ENCODE data around the gene POU2AF1. TPM values are rescaled to one million over a fixed set of nuclear protein-coding genes. Genes with fewer than 3 reads are reported as not detected.

POU2AF1 gene
- total RNA-seq, 2 experiments from 2014 or later = 0.48 to 0.62 TPM

DNA sequence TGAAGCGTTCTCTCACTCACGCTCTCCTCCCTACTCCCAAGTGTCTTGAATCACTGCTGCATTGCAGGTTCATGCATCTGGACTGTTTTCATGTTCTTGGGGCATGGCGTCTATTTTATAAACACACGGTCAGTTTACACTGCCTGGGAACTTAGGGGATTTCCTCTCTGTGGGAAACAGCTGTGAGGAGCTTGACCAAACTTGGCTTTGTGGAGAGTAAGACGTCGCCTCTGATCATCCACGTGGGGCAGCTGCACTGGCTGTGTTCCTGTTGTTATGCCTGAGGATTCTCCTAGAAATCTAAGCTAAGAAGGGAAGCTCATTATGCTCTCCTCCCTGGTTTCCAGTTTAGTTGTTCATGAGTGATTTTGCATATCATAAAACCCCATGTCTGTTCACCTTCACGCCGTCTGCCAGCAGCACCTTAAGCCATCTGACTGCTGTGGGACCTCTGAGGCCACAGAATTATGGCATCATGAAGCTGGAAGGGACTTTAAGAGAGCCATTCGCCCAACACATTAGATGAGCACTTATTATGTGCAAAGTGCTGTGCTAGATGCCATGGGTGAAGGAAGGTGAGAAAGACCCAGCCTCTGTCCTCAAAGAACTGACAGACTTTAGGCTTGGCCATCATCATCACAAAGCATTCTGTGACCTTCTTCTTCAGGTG lies 38.8 kb upstream of the POU2AF1 start:
- no peaks in the 10 kb centered on the region for H3K36me3 Mint-ChIP-seq (ENCODE audit: low read depth)

GRCh38 chr11:111417011-111417765 lies 38.1 kb upstream of the POU2AF1 start:
- intact Hi-C loops (cut with micrococcal nuclease) = no loop called here
- H3K4me3 Mint-ChIP-seq = no peak overlapping the region
- no peaks in the 10 kb centered on the region for H3K27me3 Mint-ChIP-seq (ENCODE audit: low read depth)
- DNase-seq = peak; percentile 50
- H3K27ac Mint-ChIP-seq = peak overlapping the region; percentile 48
- H3K4me1 Mint-ChIP-seq (ENCODE audit: low read depth) = peaks cover 47% of the 10 kb centered on the region
- no peaks in the 10 kb centered on the region for H3K36me3 Mint-ChIP-seq (ENCODE audit: low read depth)
- CTCF ChIA-PET = interaction anchor here (0.7 to 6.4 kb wide), 8 partner anchors 11 to 156 kb away, joined by 3 to 60 read pairs (median 4); no protein-coding TSS in a partner anchor
- H3K9me3 Mint-ChIP-seq = no peaks in the 10 kb centered on the region

More for the DNA sequence above, 38.8 kb upstream of the POU2AF1 start:
- DNase-seq = no peak
- Mint-ChIP-seq H3K27ac (no peak overlapping the region), H3K9me3 (no peaks in the 10 kb centered on the region), H3K27me3 (ENCODE audit: low read depth) (no peaks in the 10 kb centered on the region), H3K4me3 (no peak overlapping the region), H3K4me1 (ENCODE audit: low read depth) (peaks cover 41% of the 10 kb centered on the region)
- intact Hi-C loops (cut with micrococcal nuclease) = no loop called here
- CTCF ChIA-PET = interaction anchor here (0.8 to 6.4 kb wide), 9 partner anchors 10 to 157 kb away, joined by 3 to 60 read pairs (median 3); no protein-coding TSS in a partner anchor

DNA sequence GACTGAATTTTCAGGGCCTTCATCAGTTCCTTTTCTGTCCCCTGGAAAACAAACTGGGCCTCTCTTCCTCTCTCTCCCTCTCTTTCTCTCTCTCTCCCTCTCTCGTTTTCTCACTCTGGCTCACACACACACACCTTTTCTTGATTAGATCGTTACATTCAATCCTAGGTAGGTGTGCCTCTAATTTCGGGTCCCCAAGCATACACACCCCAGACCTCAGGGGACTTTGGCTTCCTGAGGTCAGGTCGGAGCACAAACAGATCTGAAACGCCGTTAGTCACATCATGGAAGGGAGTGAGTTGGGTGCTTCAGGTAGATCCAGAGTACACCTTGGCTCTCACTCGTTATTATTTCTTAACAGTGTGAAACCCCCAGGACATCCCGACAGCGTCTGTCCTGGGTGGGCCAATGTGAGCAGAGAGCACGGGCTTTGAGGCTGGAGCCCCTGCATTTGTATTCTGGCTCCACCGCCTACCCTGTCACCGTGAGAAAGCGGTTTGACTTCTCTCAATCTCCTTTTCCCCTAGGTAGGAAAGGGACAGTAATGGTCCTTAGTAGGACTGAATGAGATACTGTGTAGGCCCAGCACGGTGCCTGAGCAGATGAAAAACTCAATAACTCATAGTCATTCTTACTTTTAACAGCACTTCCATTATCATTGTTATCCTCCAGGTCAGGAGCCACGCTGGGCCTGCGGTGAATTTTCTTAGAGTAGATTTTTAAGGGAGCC lies 37.3 kb upstream of the POU2AF1 start:
- no peaks in the 10 kb centered on the region for H3K36me3 Mint-ChIP-seq (ENCODE audit: low read depth)
- H3K27ac Mint-ChIP-seq = peak overlapping the region; percentile 34
- peaks cover 49% of the 10 kb centered on the region for H3K4me1 Mint-ChIP-seq (ENCODE audit: low read depth)
- no peaks in the 10 kb centered on the region for H3K27me3 Mint-ChIP-seq (ENCODE audit: low read depth)
- intact Hi-C loops (cut with micrococcal nuclease) = no loop called here
- no peak for DNase-seq
- H3K9me3 Mint-ChIP-seq = no peaks in the 10 kb centered on the region
- CTCF ChIA-PET = interaction anchor here (0.7 to 6.4 kb wide), 6 partner anchors 12 to 134 kb away, joined by 3 to 60 read pairs (median 3); no protein-coding TSS in a partner anchor
- no peak overlapping the region for H3K4me3 Mint-ChIP-seq

DNA sequence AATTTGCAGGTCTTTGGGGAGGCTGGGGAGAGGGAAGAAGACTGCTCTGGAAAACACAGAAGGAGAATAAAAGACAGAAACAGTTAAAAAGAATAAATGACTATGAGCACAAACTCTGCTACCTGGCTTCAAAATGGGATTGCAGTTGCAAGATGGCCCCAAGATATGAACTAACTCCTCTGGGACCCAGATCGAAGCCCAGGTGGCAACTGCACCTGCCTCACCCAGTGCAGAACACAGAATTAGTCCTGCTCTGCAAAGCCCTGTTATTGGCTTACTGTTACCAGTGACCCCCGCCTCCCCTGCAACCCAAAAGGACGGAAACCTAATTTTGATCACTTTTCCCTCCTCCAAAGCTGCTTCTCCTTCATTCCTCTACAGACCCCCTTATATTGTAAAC lies 35.9 kb upstream of the POU2AF1 start:
- intact Hi-C loops (cut with micrococcal nuclease) = loop anchor here (1.0 kb wide), 1 partner anchor 37 kb away; no protein-coding TSS in a partner anchor
- Mint-ChIP-seq H3K4me1 (ENCODE audit: low read depth) (peaks cover 49% of the 10 kb centered on the region), H3K9me3 (no peaks in the 10 kb centered on the region), H3K4me3 (no peak overlapping the region), H3K27me3 (ENCODE audit: low read depth) (no peaks in the 10 kb centered on the region), H3K36me3 (ENCODE audit: low read depth) (no peaks in the 10 kb centered on the region), H3K27ac (no peak overlapping the region)
- CTCF ChIA-PET = interaction anchor here (6.4 kb wide), 1 partner anchor 13 kb away, joined by 60 read pairs; no protein-coding TSS in a partner anchor
- no peak for DNase-seq

DNA sequence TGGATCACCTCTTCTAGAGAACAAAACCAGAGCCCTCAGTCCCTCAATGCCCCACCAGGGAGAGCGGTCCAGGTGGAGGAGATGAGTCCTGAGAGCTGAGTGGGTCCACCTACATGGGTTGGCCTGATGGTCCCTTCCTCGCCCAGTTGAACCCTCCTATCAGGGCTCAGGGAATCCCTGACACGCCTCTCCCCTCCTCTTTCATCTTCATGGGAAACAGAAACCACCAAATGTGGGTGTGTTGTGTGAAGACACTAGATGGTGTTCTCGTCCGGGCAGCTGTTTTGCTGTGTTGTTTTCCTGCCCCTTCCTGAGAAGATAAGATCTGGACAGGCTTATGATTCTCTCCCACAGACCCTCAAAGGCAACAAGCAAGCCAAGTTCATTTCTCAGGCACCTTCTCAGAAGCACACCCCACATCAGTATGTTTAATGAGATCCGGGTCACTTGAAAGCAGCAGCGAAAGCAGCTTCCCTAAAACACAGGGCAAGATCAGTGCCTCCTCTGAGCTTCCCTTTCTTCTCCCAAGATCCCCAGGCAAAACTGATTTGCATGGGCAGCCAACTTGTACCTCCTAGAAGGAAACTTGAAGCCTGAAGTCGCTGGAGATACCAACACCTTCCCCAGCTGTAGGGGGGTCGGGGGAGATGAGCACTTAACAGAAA lies 35.3 kb upstream of the POU2AF1 start:
- intact Hi-C loops (cut with micrococcal nuclease) = loop anchor here (1.0 kb wide), 1 partner anchor 36 kb away; no protein-coding TSS in a partner anchor
- DNase-seq = peak; percentile 16
- Mint-ChIP-seq H3K36me3 (ENCODE audit: low read depth) (no peaks in the 10 kb centered on the region), H3K27ac (peak overlapping the region; percentile 3), H3K4me3 (peak overlapping the region; percentile 10), H3K27me3 (ENCODE audit: low read depth) (no peaks in the 10 kb centered on the region), H3K9me3 (no peaks in the 10 kb centered on the region), H3K4me1 (ENCODE audit: low read depth) (peaks cover 49% of the 10 kb centered on the region)
- CTCF ChIA-PET = interaction anchor here (1.1 to 6.4 kb wide), 2 partner anchors 14 to 131 kb away, joined by 3 to 60 read pairs; no protein-coding TSS in a partner anchor

GRCh38 chr11:111413849-111414248 lies 34.8 kb upstream of the POU2AF1 start:
- Mint-ChIP-seq H3K4me1 (ENCODE audit: low read depth) (peaks cover 49% of the 10 kb centered on the region), H3K9me3 (no peaks in the 10 kb centered on the region), H3K27me3 (ENCODE audit: low read depth) (no peaks in the 10 kb centered on the region), H3K36me3 (ENCODE audit: low read depth) (no peaks in the 10 kb centered on the region), H3K27ac (no peak overlapping the region), H3K4me3 (no peak overlapping the region)
- CTCF ChIA-PET = interaction anchor here (0.7 to 1.1 kb wide), 2 partner anchors 47 to 131 kb away, joined by 3 read pairs; no protein-coding TSS in a partner anchor
- intact Hi-C loops (cut with micrococcal nuclease) = loop anchor here (1.0 kb wide), 1 partner anchor 36 kb away; no protein-coding TSS in a partner anchor
- peak; percentile 49 for DNase-seq

DNA sequence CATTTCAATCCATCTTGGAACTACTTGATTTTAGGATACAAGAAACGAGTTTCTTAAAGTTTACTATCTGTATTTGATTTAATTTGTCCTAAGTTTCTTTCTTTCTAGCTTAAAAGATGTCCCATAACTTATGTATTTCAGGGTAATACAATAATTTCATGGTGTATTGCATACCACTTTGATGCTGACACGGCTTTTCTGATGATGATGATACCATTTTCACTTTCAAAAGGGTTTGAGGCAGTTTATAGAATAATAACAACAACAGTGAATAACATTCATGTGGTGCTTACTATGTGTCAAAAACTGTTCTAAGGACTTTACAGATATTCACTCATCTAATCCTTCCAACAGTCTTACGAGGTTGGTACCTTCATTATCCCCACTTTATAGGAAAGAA lies 33.2 kb upstream of the POU2AF1 start:
- Mint-ChIP-seq H3K4me3 (no peak overlapping the region), H3K36me3 (ENCODE audit: low read depth) (no peaks in the 10 kb centered on the region), H3K4me1 (ENCODE audit: low read depth) (peaks cover 38% of the 10 kb centered on the region), H3K9me3 (no peaks in the 10 kb centered on the region), H3K27ac (no peak overlapping the region), H3K27me3 (ENCODE audit: low read depth) (no peaks in the 10 kb centered on the region)
- intact Hi-C loops (cut with micrococcal nuclease) = no loop called here
- DNase-seq = no peak
- CTCF ChIA-PET = interaction anchor here (0.9 to 1.9 kb wide), 3 partner anchors 7 to 34 kb away, joined by 3 to 4 read pairs (median 4); no protein-coding TSS in a partner anchor

DNA sequence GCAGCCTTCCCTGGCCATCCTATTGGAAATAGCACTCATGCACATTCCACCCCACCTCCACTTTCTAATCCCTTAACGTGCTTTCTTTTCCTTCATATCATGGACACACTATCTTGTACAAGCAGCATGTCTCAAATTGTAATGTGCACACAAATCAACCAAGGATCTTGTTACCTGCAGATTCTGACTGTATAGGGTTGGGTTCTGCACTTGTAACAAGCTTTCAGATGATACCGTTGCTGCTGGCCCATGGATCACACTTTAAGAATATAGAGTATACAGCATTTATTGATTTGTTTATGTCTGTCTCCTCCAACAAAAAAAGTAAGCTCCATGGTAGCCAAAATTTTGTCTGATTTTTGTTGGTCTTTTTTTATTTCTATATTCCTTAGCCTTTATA lies 32.4 kb upstream of the POU2AF1 start:
- no peaks in the 10 kb centered on the region for H3K27me3 Mint-ChIP-seq (ENCODE audit: low read depth)
- no peaks in the 10 kb centered on the region for H3K9me3 Mint-ChIP-seq
- H3K4me1 Mint-ChIP-seq (ENCODE audit: low read depth) = peaks cover 31% of the 10 kb centered on the region
- no peak overlapping the region for H3K4me3 Mint-ChIP-seq
- intact Hi-C loops (cut with micrococcal nuclease) = no loop called here
- CTCF ChIA-PET = interaction anchor here (1.9 kb wide), 1 partner anchor 8 kb away, joined by 4 read pairs; no protein-coding TSS in a partner anchor
- no peak overlapping the region for H3K27ac Mint-ChIP-seq
- no peaks in the 10 kb centered on the region for H3K36me3 Mint-ChIP-seq (ENCODE audit: low read depth)
- no peak for DNase-seq

DNA sequence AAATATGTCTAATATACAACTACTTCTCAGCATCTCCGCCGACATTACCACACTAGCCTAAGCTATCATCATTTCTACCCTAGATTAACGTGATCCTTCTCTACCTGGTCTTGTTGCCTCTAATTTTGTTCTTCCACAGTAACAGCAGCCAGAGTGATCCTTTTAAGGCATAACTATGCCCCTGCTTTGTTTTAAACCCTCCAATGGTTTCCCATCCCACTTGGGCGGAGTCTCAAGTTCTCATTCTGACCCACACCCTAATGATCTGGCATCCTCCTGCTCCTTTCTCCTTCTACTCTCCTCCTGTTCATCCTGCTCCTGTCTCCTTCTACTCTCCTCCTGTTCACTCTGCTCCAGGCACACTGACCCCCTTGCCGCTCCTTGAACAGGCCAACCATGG lies 31.9 kb upstream of the POU2AF1 start:
- CTCF ChIA-PET = interaction anchor here (1.4 to 1.9 kb wide), 2 partner anchors 8 to 36 kb away, joined by 3 to 4 read pairs; no protein-coding TSS in a partner anchor
- H3K9me3 Mint-ChIP-seq = no peaks in the 10 kb centered on the region
- intact Hi-C loops (cut with micrococcal nuclease) = no loop called here
- H3K36me3 Mint-ChIP-seq (ENCODE audit: low read depth) = no peaks in the 10 kb centered on the region
- DNase-seq = no peak
- H3K27ac Mint-ChIP-seq = no peak overlapping the region
- H3K4me1 Mint-ChIP-seq (ENCODE audit: low read depth) = peaks cover 28% of the 10 kb centered on the region
- no peak overlapping the region for H3K4me3 Mint-ChIP-seq
- no peaks in the 10 kb centered on the region for H3K27me3 Mint-ChIP-seq (ENCODE audit: low read depth)

DNA sequence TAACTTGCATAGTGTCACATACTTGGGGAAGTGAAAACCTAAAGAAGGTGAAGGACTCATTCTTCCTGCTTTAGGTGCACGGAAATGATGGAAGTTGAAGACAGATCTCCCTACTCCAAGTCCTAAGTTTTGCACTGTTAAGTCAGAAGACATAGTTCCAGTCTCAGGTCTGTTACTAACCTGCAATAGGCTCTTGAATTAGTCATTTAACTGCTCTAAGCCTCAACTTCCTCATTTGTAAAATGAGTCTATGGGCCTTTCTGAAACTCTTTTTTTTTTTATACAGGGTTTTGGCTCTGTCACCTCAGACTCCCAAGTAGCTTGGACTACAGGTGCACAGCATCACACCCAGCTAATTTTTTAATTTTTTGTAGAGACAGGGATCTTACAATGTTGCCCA lies 30.8 kb upstream of the POU2AF1 start:
- no peaks in the 10 kb centered on the region for H3K36me3 Mint-ChIP-seq (ENCODE audit: low read depth)
- H3K27me3 Mint-ChIP-seq (ENCODE audit: low read depth) = no peaks in the 10 kb centered on the region
- H3K27ac Mint-ChIP-seq = no peak overlapping the region
- H3K9me3 Mint-ChIP-seq = no peaks in the 10 kb centered on the region
- no peak overlapping the region for H3K4me3 Mint-ChIP-seq
- no peak for DNase-seq
- peaks cover 25% of the 10 kb centered on the region for H3K4me1 Mint-ChIP-seq (ENCODE audit: low read depth)
- CTCF ChIA-PET = interaction anchor here (1.4 kb wide), 1 partner anchor 37 kb away, joined by 3 read pairs; no protein-coding TSS in a partner anchor
- intact Hi-C loops (cut with micrococcal nuclease) = no loop called here
